Measurements from ENCODE around the gene PPM1H.

The PPM1H gene

GRCh38 chr12:62701492-62701891 is 233.5 kb downstream of the PPM1H start:
- DNase-seq: no peak

- no peak for DNase-seq
Measured at GRCh38 chr12:62700091-62700880, 234.7 kb downstream of the PPM1H start.

- no peak for DNase-seq
Measured at GRCh38 chr12:62698701-62699101, 236.2 kb downstream of the PPM1H start.

- DNase-seq: no peak
Measured at GRCh38 chr12:62697893-62698292, 237.1 kb downstream of the PPM1H start.

DNA sequence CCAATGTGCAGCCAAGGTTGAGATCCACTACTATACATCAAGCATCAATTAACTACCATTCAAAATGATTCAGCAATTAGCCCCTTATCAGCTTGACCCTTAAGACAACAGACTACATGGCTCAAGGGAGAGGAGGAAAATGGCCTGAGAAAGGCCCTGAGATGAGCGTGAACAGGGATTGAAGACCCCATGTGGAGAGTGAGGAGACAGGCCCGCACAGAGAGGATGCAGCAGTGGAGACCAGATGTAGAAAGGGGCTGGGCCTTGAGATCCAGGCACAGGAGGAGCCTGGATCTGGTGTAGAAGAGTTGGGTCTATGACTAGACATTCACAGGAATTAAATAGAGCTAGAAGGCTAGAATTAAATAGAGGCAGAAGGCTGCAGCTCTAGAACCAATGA is 239.3 kb downstream of the PPM1H start:
- no peak for DNase-seq

GRCh38 chr12:62694632-62695031 is 240.3 kb downstream of the PPM1H start:
- no peak for DNase-seq

DNA sequence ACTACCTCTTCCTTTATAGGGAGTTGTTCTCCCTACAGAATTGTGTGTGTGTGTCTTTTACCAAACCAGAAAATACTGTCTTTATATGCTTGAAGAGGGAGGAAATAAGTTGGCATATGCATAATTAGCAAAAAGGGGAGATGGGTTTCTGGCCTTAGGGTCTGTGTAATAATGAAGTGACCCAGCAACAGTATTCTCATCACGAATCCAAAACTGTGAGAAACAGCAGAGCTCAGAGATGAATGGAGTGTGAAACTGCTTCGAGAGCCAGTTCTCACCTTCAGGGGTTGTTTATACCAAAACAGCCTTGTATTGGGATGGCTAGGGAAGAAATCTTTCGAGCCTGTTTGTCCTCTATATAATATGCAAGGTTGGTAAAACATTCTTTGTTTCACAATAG is 240.8 kb downstream of the PPM1H start:
- no peak for DNase-seq

GRCh38 chr12:62693376-62694050 is 241.4 kb downstream of the PPM1H start:
- DNase-seq: no peak

DNA sequence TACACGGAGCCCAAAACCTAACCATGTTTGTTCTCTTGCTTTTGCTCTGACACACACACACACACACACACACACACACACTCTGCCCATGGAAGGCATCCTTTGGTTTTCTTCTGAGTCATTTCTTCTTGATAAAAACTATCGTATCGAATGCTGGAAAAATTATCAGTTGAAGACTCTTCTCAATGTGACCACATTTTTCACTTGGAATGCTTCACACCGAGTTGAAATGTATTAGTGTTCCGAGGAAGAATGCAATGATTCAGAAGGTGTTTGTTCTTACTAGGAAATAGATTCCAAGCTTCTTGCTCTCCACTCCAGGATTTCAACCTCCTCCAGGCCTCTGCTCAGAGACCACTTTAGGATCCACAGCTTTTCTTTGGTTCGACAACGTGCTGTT is 242.1 kb downstream of the PPM1H start:
- DNase-seq: no peak

DNA sequence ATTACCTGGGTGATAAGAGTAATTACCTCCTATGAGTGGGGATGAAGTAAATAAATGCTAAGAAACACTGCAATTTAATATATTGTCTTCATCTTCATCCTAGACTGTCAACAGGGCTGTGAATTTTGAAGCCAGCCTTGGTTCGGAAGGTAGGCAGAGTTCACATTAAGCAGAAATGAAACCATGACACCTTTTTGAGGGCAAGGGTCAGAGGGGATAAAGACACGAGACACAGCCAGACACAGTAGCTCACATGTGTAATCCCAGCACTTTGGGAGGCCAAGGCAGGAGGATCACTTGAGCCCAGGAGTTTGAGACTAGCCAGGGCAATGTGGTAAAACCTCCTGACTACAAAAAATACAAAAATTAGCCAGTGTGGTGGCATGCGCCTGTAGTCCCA is 243.6 kb downstream of the PPM1H start:
- DNase-seq: no peak

GRCh38 chr12:62689042-62689839 is 245.7 kb downstream of the PPM1H start:
- DNase-seq: no peak

DNA sequence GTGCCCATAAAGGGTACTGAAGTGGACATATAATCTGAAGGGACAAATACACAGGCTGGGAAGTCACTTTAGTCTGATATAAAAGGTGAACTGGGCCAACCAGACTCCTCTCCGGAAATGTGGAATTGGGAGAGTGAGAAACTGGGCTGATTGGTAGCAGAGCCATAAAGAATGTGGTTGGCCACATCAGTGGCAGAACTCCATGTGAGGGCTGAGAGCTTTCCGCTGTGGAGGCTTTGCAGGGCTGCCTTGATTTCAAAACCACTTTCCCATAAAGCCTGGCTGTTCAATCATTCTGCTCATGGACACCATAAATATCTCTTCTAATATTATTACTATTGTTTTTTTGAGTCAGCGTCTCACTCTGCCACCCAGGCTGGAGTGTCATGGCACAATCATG is 248.0 kb downstream of the PPM1H start:
- no peak for DNase-seq

DNA sequence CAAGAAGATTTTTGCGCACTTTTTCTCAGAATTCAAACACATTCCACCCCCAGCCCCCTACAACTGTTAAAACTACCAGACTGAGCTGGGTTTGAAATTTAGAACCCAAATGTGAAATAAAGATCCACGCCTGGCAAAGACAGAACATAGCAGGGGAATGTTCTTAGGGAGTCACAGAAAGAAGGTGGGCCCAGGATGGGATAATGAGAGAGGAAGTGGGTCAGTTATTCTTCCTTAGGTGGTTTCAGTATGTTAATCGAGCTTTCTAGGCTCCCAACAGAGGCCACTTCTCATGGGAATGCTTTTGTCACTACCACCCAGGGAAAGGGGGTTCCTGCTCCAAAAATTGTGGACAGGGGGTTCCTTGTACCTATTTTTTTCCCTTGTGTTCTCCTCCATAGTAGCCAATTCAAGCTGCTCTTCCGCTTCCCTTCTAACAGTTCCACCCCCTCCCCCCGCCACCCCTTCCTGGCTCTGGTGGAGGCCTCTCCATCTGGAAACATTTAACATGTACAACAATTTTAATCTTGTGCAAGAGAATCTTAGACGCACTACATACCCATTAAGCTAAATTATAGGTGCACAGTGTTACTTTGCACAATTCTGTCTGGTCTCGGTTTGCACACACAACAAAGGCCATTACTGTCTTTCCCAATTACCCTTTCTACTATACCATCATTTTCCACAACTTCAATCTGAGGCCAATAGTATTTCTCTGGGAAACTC is 250.2 kb downstream of the PPM1H start:
- no peak for DNase-seq

DNA sequence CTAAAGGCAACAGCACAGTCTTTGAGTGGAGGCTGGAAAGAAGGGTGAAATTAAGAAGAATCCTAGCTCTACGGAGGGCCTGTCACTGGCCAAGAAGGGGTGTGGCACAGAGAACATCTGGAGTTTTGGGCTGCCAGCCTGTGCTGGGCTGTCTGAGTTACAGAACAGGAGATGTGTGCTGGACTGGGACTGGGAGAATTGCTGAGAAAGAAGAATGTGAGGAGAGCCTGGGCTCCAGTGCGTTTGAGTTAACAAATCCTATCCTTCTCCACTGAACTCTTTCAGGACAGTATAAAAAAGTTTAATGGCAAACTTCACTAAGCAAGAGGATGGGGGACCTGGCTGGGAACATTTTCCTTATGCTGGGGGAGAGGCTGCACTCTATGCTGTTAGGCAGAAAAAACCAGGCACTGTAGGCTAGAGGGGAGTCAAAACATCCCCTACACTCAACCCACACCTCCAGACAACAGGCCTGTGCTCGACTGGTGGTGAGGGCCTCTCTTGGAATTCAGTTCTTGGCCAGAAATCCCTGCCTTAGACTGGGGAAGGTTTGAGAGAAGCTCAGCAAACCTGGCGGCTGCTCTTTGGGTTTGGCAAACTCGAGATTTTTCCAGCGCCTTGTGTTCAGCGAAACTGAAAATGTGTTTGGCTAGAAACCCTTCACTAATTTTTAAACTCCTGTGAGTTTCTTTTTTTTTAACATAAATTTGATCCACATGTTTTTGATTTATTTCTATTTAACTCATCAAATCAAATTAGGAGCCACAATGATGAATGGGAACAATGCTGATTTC is 251.0 kb downstream of the PPM1H start:
- no peak for DNase-seq

- DNase-seq: no peak
Measured at GRCh38 chr12:62681306-62681705, 253.6 kb downstream of the PPM1H start.

- no peak for DNase-seq
Measured at GRCh38 chr12:62679608-62680007, 255.3 kb downstream of the PPM1H start.

- no peak for DNase-seq
Measured at GRCh38 chr12:62677355-62677754, 257.6 kb downstream of the PPM1H start.

- no peak for DNase-seq
Measured at GRCh38 chr12:62676521-62677307, 258.2 kb downstream of the PPM1H start.

DNA sequence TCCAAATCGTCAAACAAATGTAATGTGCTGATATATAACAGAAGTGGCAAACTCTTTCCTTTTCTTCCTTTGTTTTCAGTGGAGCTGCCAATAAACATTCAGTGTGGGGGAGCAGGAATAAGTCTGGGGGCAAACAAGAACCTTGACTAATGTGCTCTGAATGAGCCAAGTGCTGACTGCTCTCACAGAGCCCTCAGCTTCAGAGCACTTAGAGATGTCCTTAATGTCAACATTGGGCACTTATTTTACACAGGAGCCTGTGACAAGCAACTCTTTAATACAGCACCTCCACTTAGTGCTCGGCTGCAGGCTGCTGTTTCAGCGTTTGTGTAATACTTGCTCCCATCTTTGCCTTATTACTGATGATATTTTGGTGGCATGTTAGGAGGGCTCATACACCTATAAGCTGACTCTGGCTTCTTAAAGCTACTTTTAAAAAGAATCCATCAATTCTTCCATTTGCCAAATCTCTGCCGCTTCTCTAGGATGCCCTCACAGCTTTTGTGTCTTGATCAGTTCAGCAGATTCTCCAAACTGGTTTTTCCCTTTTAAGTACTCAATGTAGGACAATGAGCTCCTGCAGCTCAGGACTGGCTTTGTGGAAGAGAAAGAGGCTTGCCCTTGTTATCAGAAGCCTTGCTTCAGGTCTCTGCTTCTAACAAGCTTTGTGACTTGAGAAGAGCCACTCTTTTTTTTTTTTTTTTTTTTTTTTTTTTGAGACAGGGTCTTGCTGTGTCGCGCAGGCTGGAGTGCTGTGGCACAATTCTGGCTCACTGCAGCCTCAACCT is 261.7 kb downstream of the PPM1H start:
- no peak for DNase-seq

DNA sequence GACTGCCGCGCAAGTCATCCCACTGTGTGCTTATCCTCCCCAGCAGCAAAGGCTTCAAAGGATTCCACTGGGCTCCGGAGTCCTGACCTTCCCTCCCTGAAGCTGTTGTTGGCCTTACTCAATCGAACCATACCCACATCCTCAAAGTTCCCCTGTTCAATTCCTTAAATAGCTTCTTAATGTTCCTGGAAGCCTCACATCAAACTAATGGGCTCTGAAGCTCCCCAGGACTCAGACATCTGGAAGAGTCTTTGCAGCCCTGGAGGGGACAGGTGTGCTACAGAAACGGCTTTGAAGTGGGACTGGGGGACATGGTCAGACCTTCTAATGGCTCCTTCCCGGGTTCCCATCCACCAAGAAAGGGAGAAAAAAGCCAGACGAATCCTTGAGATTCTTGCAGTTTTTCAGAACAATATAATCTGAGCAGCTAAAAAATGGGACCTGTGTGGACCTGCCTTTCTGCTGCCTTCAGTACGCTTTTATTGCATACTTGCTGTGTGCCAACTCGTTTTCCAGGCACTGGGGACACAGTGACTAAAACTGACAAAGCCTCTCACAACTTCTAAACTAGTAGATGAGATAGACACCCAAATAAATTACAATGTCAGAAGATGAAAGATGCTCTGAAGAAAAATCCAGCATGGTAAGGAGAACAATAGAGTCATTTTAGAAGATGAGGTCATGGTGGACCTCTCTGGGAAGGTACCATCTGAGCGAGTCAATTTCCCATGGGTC is 263.8 kb downstream of the PPM1H start:
- DNase-seq: no peak

All from NCI-H1092 treated with DMSO at 0.1 percent for 48 hours (cell line).